SK-N-SH treated with all-trans-retinoic acid at 6 μM for 48 hours (cell line): Measurements from ENCODE around the gene CUEDC2.

ENCODE experiments used
- ATAC-seq: fragments of 200-7000 bp; cut with Tn5 transposase; 3 replicates; pipeline ENCODE4 v1.9.1; 2020; ENCODE audit warnings: mild to moderate bottlenecking, moderate library complexity
- ARNTL ChIP-seq: fragments of 450-650 bp; formaldehyde crosslinking; IDR thresholded peaks from 2 replicates; pipeline ENCODE4 v1.5.0; 2020; ENCODE audit warnings: low read depth, mild to moderate bottlenecking, moderate library complexity, borderline replicate concordance
- BACH2 ChIP-seq: fragments of 250-450 bp; sonication (Bioruptor Pico); IDR thresholded peaks from 2 replicates; pipeline ENCODE4 v1.9.0; 2021; ENCODE audit warnings: mild to moderate bottlenecking, borderline replicate concordance
- CSRNP3 ChIP-seq: fragments of 250-450 bp; sonication (Bioruptor Pico); IDR thresholded peaks from 2 replicates; pipeline ENCODE4 v1.5.1; 2021; ENCODE audit warnings: mild to moderate bottlenecking, moderate library complexity
- ESRRG ChIP-seq: fragments of 250-450 bp; sonication (Bioruptor Pico); IDR thresholded peaks from 2 replicates; pipeline ENCODE4 v1.6.1; 2021; ENCODE audit warnings: mild to moderate bottlenecking
- GLIS3 ChIP-seq: fragments of 250-450 bp; sonication (Bioruptor Pico); IDR thresholded peaks from 2 replicates; pipeline ENCODE4 v1.5.0; 2020; ENCODE audit warnings: mild to moderate bottlenecking, moderate library complexity
- ISL1 ChIP-seq: fragments of 250-450 bp; sonication (Bioruptor Pico); IDR thresholded peaks from 2 replicates; pipeline ENCODE4 v2.1.2; 2022; ENCODE audit warnings: mild to moderate bottlenecking, moderate library complexity
- OSR1 ChIP-seq: fragments of 250-450 bp; sonication (Bioruptor Pico); IDR thresholded peaks from 2 replicates; pipeline ENCODE4 v1.8.0; 2022; ENCODE audit warnings: moderate library complexity, mild to moderate bottlenecking, inconsistent platforms
- PATZ1 ChIP-seq: fragments of 250-450 bp; sonication (Bioruptor Pico); IDR thresholded peaks from 2 replicates; pipeline ENCODE4 v1.8.0; 2020; ENCODE audit warnings: mild to moderate bottlenecking, moderate library complexity, borderline replicate concordance
- POU6F1 ChIP-seq: fragments of 250-450 bp; sonication (Bioruptor Pico); IDR thresholded peaks from 2 replicates; pipeline ENCODE4 v1.8.0; 2021; ENCODE audit warnings: low read depth, mild to moderate bottlenecking, moderate library complexity, borderline replicate concordance
- RARB ChIP-seq: fragments of 250-450 bp; sonication (Bioruptor Pico); IDR thresholded peaks from 2 replicates; pipeline ENCODE4 v1.8.0; 2021; ENCODE audit warnings: mild to moderate bottlenecking, moderate library complexity
- TCF4 ChIP-seq: fragments of 250-450 bp; sonication (Bioruptor Pico); IDR thresholded peaks from 2 replicates; pipeline ENCODE4 v1.8.0; 2021; ENCODE audit warnings: mild to moderate bottlenecking, moderate library complexity, borderline replicate concordance
- TOX ChIP-seq: fragments of 250-450 bp; sonication (Bioruptor Pico); IDR thresholded peaks from 2 replicates; pipeline ENCODE4 v1.8.0; 2021; ENCODE audit warnings: mild to moderate bottlenecking, moderate library complexity, borderline replicate concordance
- TSHZ2 ChIP-seq: fragments of 250-450 bp; sonication (Bioruptor Pico); IDR thresholded peaks from 2 replicates; pipeline ENCODE4 v1.5.0; 2020; ENCODE audit warnings: mild to moderate bottlenecking, moderate library complexity
- ZC3H10 ChIP-seq: fragments of 250-450 bp; sonication (Bioruptor Pico); IDR thresholded peaks from 2 replicates; pipeline ENCODE4 v1.5.1; 2021; ENCODE audit warnings: mild to moderate bottlenecking, moderate library complexity
- ZFP3 ChIP-seq: fragments of 250-450 bp; sonication (Bioruptor Pico); IDR thresholded peaks from 2 replicates; pipeline ENCODE4 v1.5.0; 2020; ENCODE audit warnings: mild to moderate bottlenecking, moderate library complexity
- ZFP30 ChIP-seq: fragments of 450-650 bp; formaldehyde crosslinking; IDR thresholded peaks from 2 replicates; pipeline ENCODE4 v1.5.0; 2022; ENCODE audit warnings: mild to moderate bottlenecking, moderate library complexity
- ZNF565 ChIP-seq: fragments of 450-650 bp; formaldehyde crosslinking; conservative IDR thresholded peaks from 2 replicates; pipeline ENCODE4 v1.5.0; 2020; ENCODE audit warnings: low read depth, mild to moderate bottlenecking, moderate library complexity
- ZNF8 ChIP-seq: fragments of 450-650 bp; formaldehyde crosslinking; IDR thresholded peaks from 2 replicates; pipeline ENCODE4 v1.5.0; 2020; ENCODE audit warnings: mild to moderate bottlenecking, moderate library complexity

The CUEDC2 gene

GRCh38 chr10:102418622-102419268 is 13.6 kb downstream of the CUEDC2 start, which contains the start of gene PSD (continued):
- no peak for TF ChIP-seq TCF4 (CRISPR knock-in tag)
- no peak for TF ChIP-seq ZNF8
- TF ChIP-seq ARNTL (CRISPR knock-in tag) = no peak
- TF ChIP-seq TOX (CRISPR knock-in tag) = no peak
- no peak for TF ChIP-seq POU6F1 (CRISPR knock-in tag)
- no peak for TF ChIP-seq ZFP30
- TF ChIP-seq ZNF565 (CRISPR knock-in tag) = no peak
- no peak for TF ChIP-seq ZFP3
- TF ChIP-seq RARB = no peak
- TF ChIP-seq BACH2 (CRISPR knock-in tag) = no peak
- no peak for TF ChIP-seq ISL1 (CRISPR knock-in tag)
- no peak for TF ChIP-seq CSRNP3
- no peak for TF ChIP-seq ESRRG (CRISPR knock-in tag)
- no peak for TF ChIP-seq ZC3H10 (CRISPR knock-in tag)

- TF ChIP-seq TCF4 (CRISPR knock-in tag) (no peak), ESRRG (CRISPR knock-in tag) (no peak), ZFP3 (no peak), ZNF565 (CRISPR knock-in tag) (no peak), TOX (CRISPR knock-in tag) (no peak), GLIS3 (no peak), CSRNP3 (no peak), ZC3H10 (CRISPR knock-in tag) (no peak), ZFP30 (no peak), ISL1 (CRISPR knock-in tag) (no peak), OSR1 (CRISPR knock-in tag) (no peak)
- no peak for ATAC-seq
Observed at GRCh38 chr10:102416695-102417094, 15.7 kb downstream of the CUEDC2 start.

GRCh38 chr10:102416283-102416682 is 16.1 kb downstream of the CUEDC2 start:
- no peak for TF ChIP-seq ISL1 (CRISPR knock-in tag)
- TF ChIP-seq OSR1 (CRISPR knock-in tag) = no peak
- no peak for TF ChIP-seq ZFP30
- TF ChIP-seq TCF4 (CRISPR knock-in tag) = no peak
- TF ChIP-seq GLIS3 = no peak
- TF ChIP-seq ZNF565 (CRISPR knock-in tag) = no peak
- no peak for TF ChIP-seq TSHZ2 (CRISPR knock-in tag)
- no peak for TF ChIP-seq ZNF8
- no peak for TF ChIP-seq PATZ1 (CRISPR knock-in tag)
- no peak for TF ChIP-seq BACH2 (CRISPR knock-in tag)
- TF ChIP-seq, all 23 proteins: peak for 0
- ATAC-seq = no peak
